Measurements from ENCODE around the gene OLFM3. TPM values are rescaled to one million over a fixed set of nuclear protein-coding genes. Genes with fewer than 3 reads are reported as not detected.

OLFM3 gene
- total RNA-seq, 1 experiment from 2014 or later: 0.26 TPM

DNA sequence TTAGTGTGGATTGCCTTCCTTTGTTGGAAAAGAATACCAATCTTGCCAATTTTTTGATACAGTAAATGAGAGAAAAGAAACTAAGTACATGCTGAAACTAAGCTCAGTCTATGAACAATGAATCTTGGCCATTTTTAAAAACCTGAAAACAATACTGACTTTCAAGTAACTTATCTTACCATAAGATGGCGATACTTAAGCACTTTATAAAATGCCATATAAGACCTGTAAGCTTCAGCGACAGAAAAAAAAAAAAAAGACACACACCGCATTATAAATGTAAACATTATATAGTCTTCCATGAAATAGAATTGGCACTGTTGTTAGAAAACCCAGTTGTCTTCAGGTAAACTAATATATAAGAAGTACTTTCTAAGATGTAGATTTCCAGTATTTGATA is 3.0 kb downstream of the OLFM3 start:
- WGBS (ENCODE audit: extremely low coverage, insufficient read length, low lambda C conversion rate): no CpG with 5 or more reads among the region's 3 CpGs

More for the DNA sequence above, 3.0 kb downstream of the OLFM3 start:
- no peak overlapping the region for H3K4ac ChIP-seq (ENCODE audit: low read depth, low read length)
- no peak overlapping the region for H3K18ac ChIP-seq (ENCODE audit: insufficient read length, low read depth, low read length)
- no peak overlapping the region for H2AK5ac ChIP-seq (ENCODE audit: insufficient read length, low read length)
- Mint-ChIP-seq H3K27me3 (ENCODE audit: low read depth) (peaks cover 14% of the 10 kb centered on the region), H3K4me3 (no peak overlapping the region), H3K36me3 (ENCODE audit: insufficient read depth in 1 of 3, low read depth in 3 of 3) (no peaks in the 10 kb centered on the region), H3K4me1 (peaks cover 11 to 13% of the 10 kb centered on the region in 2 experiments), H3K9me3 (no peaks in the 10 kb centered on the region), H3K27ac (no peak overlapping the region; a peak in 1 of 7 replicates)
- H3K4me1 ChIP-seq (ENCODE audit: insufficient read depth, low read length): no peaks in the 10 kb centered on the region
- H3K14ac ChIP-seq (ENCODE audit: insufficient read depth, low read length): no peak overlapping the region
- H4K91ac ChIP-seq (ENCODE audit: insufficient read length, low read depth, low read length): no peak overlapping the region
- H3K27ac ChIP-seq (ENCODE audit: insufficient read length, low read depth, low read length): no peak overlapping the region
- no peaks in the 10 kb centered on the region for H3K79me1 ChIP-seq (ENCODE audit: insufficient read depth, low read depth, low read length, poor library complexity, severe bottlenecking)
- no peaks in the 10 kb centered on the region for H3K27me3 ChIP-seq (ENCODE audit: insufficient read depth, low read length)
- TF ChIP-seq, protein P1, sequence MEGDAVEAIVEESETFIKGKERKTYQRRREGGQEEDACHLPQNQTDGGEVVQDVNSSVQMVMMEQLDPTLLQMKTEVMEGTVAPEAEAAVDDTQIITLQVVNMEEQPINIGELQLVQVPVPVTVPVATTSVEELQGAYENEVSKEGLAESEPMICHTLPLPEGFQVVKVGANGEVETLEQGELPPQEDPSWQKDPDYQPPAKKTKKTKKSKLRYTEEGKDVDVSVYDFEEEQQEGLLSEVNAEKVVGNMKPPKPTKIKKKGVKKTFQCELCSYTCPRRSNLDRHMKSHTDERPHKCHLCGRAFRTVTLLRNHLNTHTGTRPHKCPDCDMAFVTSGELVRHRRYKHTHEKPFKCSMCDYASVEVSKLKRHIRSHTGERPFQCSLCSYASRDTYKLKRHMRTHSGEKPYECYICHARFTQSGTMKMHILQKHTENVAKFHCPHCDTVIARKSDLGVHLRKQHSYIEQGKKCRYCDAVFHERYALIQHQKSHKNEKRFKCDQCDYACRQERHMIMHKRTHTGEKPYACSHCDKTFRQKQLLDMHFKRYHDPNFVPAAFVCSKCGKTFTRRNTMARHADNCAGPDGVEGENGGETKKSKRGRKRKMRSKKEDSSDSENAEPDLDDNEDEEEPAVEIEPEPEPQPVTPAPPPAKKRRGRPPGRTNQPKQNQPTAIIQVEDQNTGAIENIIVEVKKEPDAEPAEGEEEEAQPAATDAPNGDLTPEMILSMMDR (conservative IDR thresholded peaks at IDR 0.05): peak; percentile 44; the same call in 2 of the 3 replicates
- H3K79me2 ChIP-seq (ENCODE audit: insufficient read depth, low read length): no peaks in the 10 kb centered on the region
- H2BK12ac ChIP-seq (ENCODE audit: insufficient read length, low read depth, low read length): no peak overlapping the region
- H2BK15ac ChIP-seq (ENCODE audit: low read depth, low read length): no peak overlapping the region
- no peak overlapping the region for H3T11ph ChIP-seq (ENCODE audit: low read length)
- no peak overlapping the region for H3K9ac ChIP-seq (ENCODE audit: extremely low read depth, insufficient read length, low read length)
- no peak overlapping the region for H3K4me2 ChIP-seq (ENCODE audit: insufficient read depth, insufficient read length, low read length)
- H2BK5ac ChIP-seq (ENCODE audit: insufficient read length, low read length): no peak overlapping the region
- H3K9me3 ChIP-seq (ENCODE audit: control insufficient read depth, low read depth, low read length): no peaks in the 10 kb centered on the region
- no peak overlapping the region for H3K56ac ChIP-seq (ENCODE audit: insufficient read length, low read depth, low read length)
- H2BK120ac ChIP-seq (ENCODE audit: low read depth, low read length, poor library complexity, severe bottlenecking): no peak overlapping the region
- H3K23ac ChIP-seq (ENCODE audit: insufficient read length, low read depth, low read length): no peak overlapping the region
- no peak overlapping the region for H4K8ac ChIP-seq (replicated peaks; ENCODE audit: insufficient read length, low read depth, low read length)
- no peak overlapping the region for H4K5ac ChIP-seq (ENCODE audit: insufficient read length, low read depth, low read length)
- H3K23me2 ChIP-seq (ENCODE audit: insufficient read length, low read depth, low read length, poor library complexity, severe bottlenecking): peaks cover 9% of the 10 kb centered on the region
- H2BK20ac ChIP-seq (ENCODE audit: low read depth, low read length, poor library complexity, severe bottlenecking): no peak overlapping the region
- no peak for DNase-seq
- no peak overlapping the region for H2AFZ ChIP-seq (ENCODE audit: low read length)
- no peaks in the 10 kb centered on the region for H4K20me1 ChIP-seq (ENCODE audit: control insufficient read depth, insufficient read depth, insufficient read length)
